Cardiac septum (tissue), 1 donor: ENCODE measurements around the gene ZSWIM6. TPM values are rescaled to one million over a fixed set of nuclear protein-coding genes. Genes with fewer than 3 reads are reported as not detected.

Source experiments
- total RNA-seq: library from RNA; stranded (reverse); fragmentation: NEBNext Ultra II Directional; extraction: Animal tissue kit (Norgen Biotek cat#: 25700); gene quantifications from one replicate; pipeline ENCODE4 v1.2.1, GENCODE V29; 2021
- donor health status: DM: no; HTN: no; CAD: no.

The ZSWIM6 gene
- total RNA-seq, 1 donor from 2014 or later, result 6.7 TPM

Other genes starting within 250 kb of the ZSWIM6 start
- 20.0 TPM for gene SMIM15, start 169.8 kb upstream of the ZSWIM6 start, total RNA-seq